T-cell (primary cell): ENCODE data around the gene VAMP3. TPM values are rescaled to one million over a fixed set of nuclear protein-coding genes. Genes with fewer than 3 reads are reported as not detected.
"Not testable (repeated sequence)": the region's sequence is repeated elsewhere in the genome, so short reads cannot be mapped to it uniquely, and the experiment has no call there.

Experiments used
- ATAC-seq, 4 experiments: fragments of 200-7000 bp in 3 of 4; fragments of 150-1000 bp in 1 of 4; cut with Tn5 transposase; replicated peaks in 1 of 4; 1 replicate in 3 of 4; 2 replicates in 1 of 4; pipeline ENCODE4 v1.10.0; 2021; ENCODE audit warnings: moderate library complexity in 3 of 4, mild to moderate bottlenecking in 2 of 4, moderate number of reproducible peaks in 1 of 4
- CTCF ChIA-PET, 2 donors: fragments of 300-600 bp; sonication (Branson Sonifier 250); formaldehyde crosslinking; loops; one replicate each; lab custom pipeline; 2022; ENCODE audit warnings: antibody characterized with exemption in 2 of 2; lab: Charles Lee
- POLR2A ChIA-PET, 2 donors: fragments of 300-600 bp; sonication (Branson Sonifier 250); formaldehyde crosslinking; loops; one replicate each; lab custom pipeline; 2022; ENCODE audit warnings: antibody characterized with exemption in 2 of 2; lab: Charles Lee
- DNase-seq, 35 experiments: peaks; one replicate each; pipeline versions ENCODE4 v3.0.0 to v3.0.0-alpha.2; 2013 to 2023
- H3K27ac ChIP-seq: one replicate; pipeline ENCODE4 v1.5.1; 2013; ENCODE audit warnings: low read length
- H3K27me3 ChIP-seq, 2 experiments: replicated peaks in 1 of 2; 1 replicate in 1 of 2; 2 replicates in 1 of 2; pipeline versions ENCODE4 v1.6.1 to v1.7.0; 2013; ENCODE audit warnings: low read length in 1 of 2, mixed read lengths in 1 of 2; ENCODE audit not compliant: control insufficient read depth in 2 of 2, insufficient read depth in 2 of 2; ENCODE audit errors: extremely low read depth in 1 of 2
- H3K36me3 ChIP-seq, 2 donors: 1 replicate in 1 of 2; 2 replicates in 1 of 2; pipeline versions ENCODE4 v1.6.1 to v1.7.0; 2013; ENCODE audit warnings: low read length in 1 of 2; ENCODE audit not compliant: control insufficient read depth in 2 of 2, insufficient read depth in 1 of 2; ENCODE audit errors: extremely low read depth in 1 of 2
- H3K4me1 ChIP-seq, 2 experiments: 1 replicate in 1 of 2; 2 replicates in 1 of 2; pipeline versions ENCODE4 v1.6.1 to v1.7.0; 2013; ENCODE audit warnings: low read length in 2 of 2, mixed read lengths in 1 of 2; ENCODE audit not compliant: insufficient read depth in 2 of 2, control insufficient read depth in 1 of 2; ENCODE audit errors: extremely low read depth in 1 of 2
- H3K4me3 ChIP-seq, 2 donors: 1 replicate in 1 of 2; 2 replicates in 1 of 2; pipeline versions ENCODE4 v1.5.1 to v1.7.0; 2013; ENCODE audit warnings: mild to moderate bottlenecking in 2 of 2, low read length in 1 of 2, moderate library complexity in 1 of 2; ENCODE audit not compliant: control insufficient read depth in 1 of 2; ENCODE audit errors: extremely low read depth in 1 of 2
- H3K9me3 ChIP-seq: 2 replicates; pipeline ENCODE4 v1.7.0; 2013
- H3K27ac Mint-ChIP-seq, 2 donors: one replicate each; pipeline ENCODE4 v1.8.0; 2020 to 2021; ENCODE audit warnings: mild to moderate bottlenecking in 2 of 2, mixed read lengths in 2 of 2
- H3K27me3 Mint-ChIP-seq, 2 donors: one replicate each; pipeline ENCODE4 v1.8.0; 2021 to 2022; ENCODE audit warnings: mixed read lengths in 2 of 2
- H3K36me3 Mint-ChIP-seq: one replicate; pipeline ENCODE4 v1.8.0; 2021; ENCODE audit warnings: mixed read lengths
- H3K4me1 Mint-ChIP-seq, 3 donors: one replicate each; pipeline ENCODE4 v1.8.0; 2020 to 2022; ENCODE audit warnings: mixed read lengths in 3 of 3, mild to moderate bottlenecking in 1 of 3
- H3K4me3 Mint-ChIP-seq, 3 donors: one replicate each; pipeline ENCODE4 v1.8.0; 2020 to 2022; ENCODE audit warnings: mild to moderate bottlenecking in 3 of 3, mixed read lengths in 3 of 3, moderate library complexity in 3 of 3
- H3K9me3 Mint-ChIP-seq, 3 donors: one replicate each; pipeline ENCODE4 v1.8.0; 2020 to 2022; ENCODE audit warnings: mixed read lengths in 3 of 3
- WGBS: methylation state at CpG from one replicate; pipeline ENCODE4 v1.1.5; 2013; ENCODE audit warnings: missing lambda C conversion rate; ENCODE audit not compliant: insufficient coverage; 5-methylcytosine and 5-hydroxymethylcytosine counted together
- total RNA-seq, 35 experiments: library from RNA in 6 of 35; stranded (reverse) in 6 of 35; fragments of 120-200 nt in 1 of 35; gene quantifications; one replicate each; pipeline versions ENCODE4 v1.2.1 to v1.2.4 and lab custom pipeline; 2013 to 2026

VAMP3 gene
- total RNA-seq, 5 donors from 2014 or later (not counting 1 experiment from before 2014, with no cell fraction given): 39.2 to 57.3 (median 53.3) TPM

DNA sequence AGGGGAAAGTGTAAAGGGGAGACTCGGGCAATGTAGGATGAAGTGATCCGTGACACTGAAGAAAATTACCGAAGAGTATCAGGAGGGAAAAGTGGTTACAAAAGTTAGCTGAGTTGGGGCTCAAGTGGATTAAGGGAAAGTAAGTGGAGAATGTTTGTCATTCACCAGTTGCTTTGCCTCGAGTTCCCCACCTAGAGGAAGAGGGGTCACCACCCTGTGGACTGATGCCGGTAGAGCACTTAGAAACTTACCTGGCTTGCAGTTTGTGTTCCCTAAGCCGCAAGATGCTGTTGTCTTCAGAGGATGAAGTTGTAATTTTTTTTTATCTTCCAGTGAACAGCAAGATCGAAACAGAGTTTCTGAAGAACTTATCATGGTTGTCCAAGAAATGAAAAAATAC lies 14.0 kb downstream of the VAMP3 start:
- Mint-ChIP-seq H3K27me3 (no peaks in the 10 kb centered on the region), H3K27ac (no peak overlapping the region), H3K36me3 (peaks cover 21% of the 10 kb centered on the region), H3K4me3 (peak overlapping the region; percentile 43 to 59 (median 48)), H3K9me3 (peaks cover 4 to 5% (median 4%) of the 10 kb centered on the region in 3 donors), H3K4me1 (peaks cover 24 to 30% (median 29%) of the 10 kb centered on the region in 3 donors)
- CTCF ChIA-PET: no interaction called here
- POLR2A ChIA-PET: interaction anchor here in 1 of 2 donors (0.5 kb wide), 1 partner anchor 19 kb away, joined by 3 read pairs; no protein-coding TSS in a partner anchor
- no peaks in the 10 kb centered on the region for H3K27me3 ChIP-seq
- H3K9me3 ChIP-seq: no peaks in the 10 kb centered on the region
- no peak overlapping the region for H3K27ac ChIP-seq
- DNase-seq (peak in 1 of 35 experiments; percentile 12), ATAC-seq (no peak)
- H3K4me1 ChIP-seq: peaks cover 4 to 32% of the 10 kb centered on the region in 2 experiments
- H3K4me3 ChIP-seq: no peak overlapping the region
- whole genome bisulfite sequencing: 93% methylated on average over 6 of the region's 7 CpGs
- H3K36me3 ChIP-seq: peaks cover 3 to 15% of the 10 kb centered on the region in 2 donors

DNA sequence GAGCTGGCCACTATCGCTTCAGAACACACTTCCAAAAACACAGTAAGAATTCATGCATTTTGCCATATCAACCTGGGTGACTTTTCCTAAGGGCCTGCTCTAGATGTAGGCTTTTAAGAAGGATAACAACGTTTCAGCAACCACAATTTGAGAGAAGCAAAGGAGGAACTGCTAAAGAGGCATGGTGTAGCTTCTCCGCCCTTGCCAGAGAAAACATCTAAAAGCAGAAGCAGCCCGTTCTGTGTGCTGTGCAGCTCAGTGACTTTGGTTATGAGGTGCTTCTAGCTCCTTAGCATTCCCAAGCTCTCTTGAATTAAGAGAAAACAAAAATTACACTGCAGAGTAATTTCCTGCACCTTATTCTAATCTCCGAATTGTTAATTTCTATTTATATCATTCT lies 15.7 kb downstream of the VAMP3 start:
- Histone ChIP-seq H3K4me3 (no peak overlapping the region), H3K4me1 (peaks cover 4 to 23% of the 10 kb centered on the region in 2 experiments), H3K9me3 (no peaks in the 10 kb centered on the region), H3K36me3 (peaks cover 0 to 9% of the 10 kb centered on the region in 2 donors), H3K27ac (no peak overlapping the region), H3K27me3 (no peaks in the 10 kb centered on the region)
- ATAC-seq (no peak), DNase-seq (no peak)
- H3K27me3 Mint-ChIP-seq: no peaks in the 10 kb centered on the region
- CTCF ChIA-PET: interaction anchor here in 1 of 2 donors (0.7 kb wide), 1 partner anchor 849 kb away, joined by 3 read pairs; no protein-coding TSS in a partner anchor
- POLR2A ChIA-PET: no interaction called here
- peaks cover 12 to 19% (median 13%) of the 10 kb centered on the region in 3 donors for H3K9me3 Mint-ChIP-seq
- H3K27ac Mint-ChIP-seq: no peak overlapping the region
- H3K4me1 Mint-ChIP-seq: peaks cover 18 to 23% (median 18%) of the 10 kb centered on the region in 3 donors
- WGBS: 55% methylated on average over 2 of the region's 5 CpGs
- peaks cover 35% of the 10 kb centered on the region for H3K36me3 Mint-ChIP-seq
- no peak overlapping the region for H3K4me3 Mint-ChIP-seq

DNA sequence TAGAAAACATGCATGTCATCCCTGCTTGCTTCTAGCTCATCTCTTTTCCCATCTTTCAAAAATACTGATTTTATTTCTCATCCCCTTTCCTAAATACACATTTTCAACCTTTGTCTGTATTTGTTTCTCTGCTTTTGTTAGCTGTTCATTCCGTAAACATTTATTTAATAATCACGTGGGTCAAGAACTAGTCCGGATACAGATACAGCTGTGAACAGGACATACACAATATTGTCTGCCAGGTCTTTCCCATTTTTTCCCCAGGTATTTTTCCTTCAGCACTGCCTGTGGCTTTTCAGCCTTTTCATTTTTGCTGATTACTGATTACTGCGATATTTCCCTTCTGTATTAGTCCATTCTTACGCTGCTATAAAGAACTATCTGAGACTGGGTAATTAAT lies 18.7 kb downstream of the VAMP3 start:
- peaks cover 0 to 9% of the 10 kb centered on the region in 2 donors for H3K36me3 ChIP-seq
- H3K27ac ChIP-seq: no peak overlapping the region
- no peak overlapping the region for H3K4me3 ChIP-seq
- no peak for ATAC-seq
- ChIA-PET CTCF (interaction anchor here in 1 of 2 donors (0.6 kb wide), 1 partner anchor 614 kb away, joined by 5 read pairs; no protein-coding TSS in a partner anchor), POLR2A (no interaction called here)
- H3K4me1 ChIP-seq: peaks cover 0 to 2% of the 10 kb centered on the region in 2 experiments
- H3K9me3 Mint-ChIP-seq: peaks cover 12 to 21% (median 15%) of the 10 kb centered on the region in 3 donors
- DNase-seq: no peak
- 81% methylated on average over 3 of the region's 5 CpGs for WGBS
- H3K4me3 Mint-ChIP-seq: no peak overlapping the region
- H3K27me3 ChIP-seq: no peaks in the 10 kb centered on the region
- no peaks in the 10 kb centered on the region for H3K27me3 Mint-ChIP-seq
- peaks cover 45% of the 10 kb centered on the region for H3K36me3 Mint-ChIP-seq
- H3K9me3 ChIP-seq: no peaks in the 10 kb centered on the region
- H3K27ac Mint-ChIP-seq: no peak overlapping the region
- peaks cover 5 to 8% (median 5%) of the 10 kb centered on the region in 3 donors for H3K4me1 Mint-ChIP-seq

DNA sequence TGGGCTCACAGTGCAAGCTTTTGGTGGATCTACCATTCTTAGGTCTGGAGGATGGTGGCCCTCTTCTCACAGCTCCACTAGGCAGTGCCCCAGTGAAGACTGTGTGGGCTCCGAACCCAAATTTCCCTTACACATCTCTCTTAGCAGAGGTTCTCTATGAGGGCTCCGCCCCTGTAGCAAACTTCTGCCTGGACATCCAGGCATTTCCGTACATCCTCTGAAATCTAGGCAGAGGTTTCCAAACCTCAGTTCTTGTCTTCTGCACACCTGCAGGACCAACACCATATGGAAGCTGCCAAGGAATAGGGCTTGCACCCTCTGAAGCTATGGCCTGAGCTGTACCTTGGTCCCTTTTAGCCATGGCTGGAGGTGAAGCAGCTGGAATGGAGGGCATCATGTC lies 19.9 kb downstream of the VAMP3 start:
- H3K4me1 ChIP-seq, H3K27ac Mint-ChIP-seq, CTCF ChIA-PET, DNase-seq, H3K4me3 Mint-ChIP-seq, H3K27me3 ChIP-seq, H3K27ac ChIP-seq, POLR2A ChIA-PET, H3K4me1 Mint-ChIP-seq, H3K9me3 ChIP-seq, H3K36me3 ChIP-seq, H3K4me3 ChIP-seq, ATAC-seq, H3K27me3 Mint-ChIP-seq: not testable (repeated sequence)
- Mint-ChIP-seq H3K36me3 (peaks cover 49% of the 10 kb centered on the region), H3K9me3 (peaks cover 12 to 21% (median 15%) of the 10 kb centered on the region in 3 donors)
- 96% methylated on average over 3 of the region's 3 CpGs for WGBS

DNA sequence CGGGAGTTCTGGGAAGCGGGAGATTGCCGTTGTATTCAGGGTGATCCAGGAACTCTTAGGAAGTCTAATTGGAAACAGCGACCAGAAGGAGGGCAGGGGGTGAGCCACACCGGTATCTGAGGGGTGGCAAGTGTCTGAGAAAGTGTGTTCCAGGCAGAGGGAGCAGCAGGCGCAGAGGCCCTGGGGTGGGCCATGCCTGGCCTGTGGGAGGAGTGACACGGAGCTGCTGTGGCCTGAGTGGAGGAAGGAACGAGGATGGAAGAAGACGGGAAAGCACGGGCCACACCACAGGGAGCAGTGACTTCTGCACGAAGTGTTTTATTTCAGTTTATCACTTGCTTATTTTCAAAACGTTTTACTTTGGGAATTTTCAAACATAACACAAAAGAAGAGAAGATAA lies 24.3 kb downstream of the VAMP3 start:
- WGBS: 96% methylated on average over 8 of the region's 12 CpGs
- no peak for ATAC-seq
- Histone ChIP-seq H3K27ac (no peak overlapping the region), H3K4me3 (no peak overlapping the region), H3K27me3 (no peaks in the 10 kb centered on the region), H3K4me1 (no peaks in the 10 kb centered on the region), H3K9me3 (no peaks in the 10 kb centered on the region), H3K36me3 (peaks cover 0 to 5% of the 10 kb centered on the region in 2 donors)
- Mint-ChIP-seq H3K4me3 (no peak overlapping the region), H3K27me3 (no peaks in the 10 kb centered on the region), H3K4me1 (no peaks in the 10 kb centered on the region), H3K27ac (no peak overlapping the region), H3K36me3 (peaks cover 41% of the 10 kb centered on the region), H3K9me3 (peaks cover 6 to 13% (median 8%) of the 10 kb centered on the region in 3 donors)
- DNase-seq: no peak
- CTCF ChIA-PET: interaction anchor here in 1 of 2 donors (0.5 kb wide), 1 partner anchor 9 kb away, joined by 3 read pairs; no protein-coding TSS in a partner anchor
- POLR2A ChIA-PET: no interaction called here

- Histone ChIP-seq H3K4me3 (no peak overlapping the region), H3K9me3 (no peaks in the 10 kb centered on the region), H3K27ac (no peak overlapping the region), H3K27me3 (no peaks in the 10 kb centered on the region), H3K4me1 (no peaks in the 10 kb centered on the region), H3K36me3 (peaks cover 0 to 37% of the 10 kb centered on the region in 2 donors)
- ChIA-PET POLR2A (no interaction called here), CTCF (interaction anchor here in 1 of 2 donors (0.7 kb wide), 1 partner anchor 728 kb away, joined by 5 read pairs; no protein-coding TSS in a partner anchor)
- DNase-seq: no peak
- H3K4me1 Mint-ChIP-seq: no peaks in the 10 kb centered on the region
- H3K4me3 Mint-ChIP-seq: no peak overlapping the region
- H3K27me3 Mint-ChIP-seq: no peaks in the 10 kb centered on the region
- no peaks in the 10 kb centered on the region for H3K9me3 Mint-ChIP-seq
- WGBS: 100% methylated on average over 2 of the region's 9 CpGs
- no peak for ATAC-seq
- H3K27ac Mint-ChIP-seq: no peak overlapping the region
- H3K36me3 Mint-ChIP-seq: peaks cover 13% of the 10 kb centered on the region
Observed at GRCh38 chr1:7805460-7805859, 34.4 kb downstream of the VAMP3 start.
